ENCODE data around the gene CUTA. TPM values are rescaled to one million over a fixed set of nuclear protein-coding genes. Genes with fewer than 3 reads are reported as not detected.

CUTA gene
- total and polyA plus RNA-seq, 2 of the 13 experiments (the other 11 are each of a cell fraction or from before 2014, with no cell fraction given): 170 to 180 TPM

- TF ChIP-seq ZNF646 (CRISPR knock-in tag; IDR thresholded peaks at IDR 0.05): no peak
- TF ChIP-seq TOE1 (CRISPR knock-in tag; IDR thresholded peaks at IDR 0.05): no peak
- peak; percentile 52; the same call in 1 of the 2 replicates for TF ChIP-seq PHF21A (CRISPR knock-in tag; IDR thresholded peaks at IDR 0.05)
- peak; percentile 85; the same call in 1 of the 2 replicates for TF ChIP-seq RARG (CRISPR knock-in tag; IDR thresholded peaks at IDR 0.05; ENCODE audit: low read depth)
- no peak for TF ChIP-seq ZNF30 (CRISPR knock-in tag; IDR thresholded peaks at IDR 0.05)
- no peak for TF ChIP-seq NCOR1 (IDR thresholded peaks at IDR 0.05; ENCODE audit: borderline replicate concordance, low read length)
- no peak for TF ChIP-seq ZKSCAN1 (IDR thresholded peaks at IDR 0.05; ENCODE audit: low read length)
- peak; percentile 95 for TF ChIP-seq ZNF574 (CRISPR knock-in tag; IDR thresholded peaks at IDR 0.05)
- peak; percentile 78 for TF ChIP-seq THRA (CRISPR knock-in tag; IDR thresholded peaks at IDR 0.05; ENCODE audit: borderline replicate concordance)
- peak; percentile 74; the same call in 1 of the 2 replicates for TF ChIP-seq ZNF17 (CRISPR knock-in tag; IDR thresholded peaks at IDR 0.05)
- TF ChIP-seq POLR2AphosphoS2 (IDR thresholded peaks at IDR 0.05; ENCODE audit: low read depth, low read length): no peak
- peak; percentile 12; the same call in 1 of the 2 replicates for TF ChIP-seq CEBPG (CRISPR knock-in tag; IDR thresholded peaks at IDR 0.05)
- no peak for TF ChIP-seq CHD4 (IDR thresholded peaks at IDR 0.05; ENCODE audit: borderline replicate concordance, low read length)
- 0 out of 2 replicates have a peak, but pooled peaks have one; percentile 56 for TF ChIP-seq ZNF12 (CRISPR knock-in tag; IDR thresholded peaks at IDR 0.05)
- no peak for TF ChIP-seq ZNF615 (CRISPR knock-in tag; IDR thresholded peaks at IDR 0.05; ENCODE audit: borderline replicate concordance)
Measured at GRCh38 chr6:33454009-33454946, 36.4 kb upstream of the CUTA start, which contains the start of gene ZBTB9 (continued).

Measured in HepG2 (cell line).